HEK293 (cell line): ENCODE measurements around the gene CTNNA2.

ENCODE experiments used
- CTCF ChIA-PET: fragments of 350-600 bp; formaldehyde crosslinking; extraction: SDS; loops from one replicate; lab custom pipeline; 2021; ENCODE audit warnings: antibody characterized with exemption; lab: Yijun Ruan, JAX
- POLR2A ChIA-PET: fragments of 300-600 bp; formaldehyde crosslinking; extraction: SDS; loops from one replicate; lab custom pipeline; 2020; ENCODE audit warnings: antibody characterized with exemption, inconsistent platforms; lab: Yijun Ruan, JAX
- H3K27ac ChIP-seq: fragments of 200-500 bp; sonication (Bioruptor generic); 2 replicates; pipeline ENCODE4 v1.5.1; 2014; ENCODE audit warnings: low read depth, low read length, control low read depth, inconsistent platforms; ENCODE audit errors: extremely low read depth
- H3K36me3 ChIP-seq, 2 experiments: fragments of 200-500 bp in 1 of 2; sonication (Bioruptor generic) in 1 of 2; 1 replicate in 1 of 2; 2 replicates in 1 of 2; pipeline ENCODE4 v1.5.1; 2014 to 2017; ENCODE audit warnings: inconsistent platforms in 2 of 2, low read length in 2 of 2; ENCODE audit not compliant: control insufficient read depth in 2 of 2, insufficient read depth in 1 of 2
- H3K4me1 ChIP-seq: fragments of 200-500 bp; sonication (Bioruptor generic); 2 replicates; pipeline ENCODE4 v1.5.1; 2014; ENCODE audit warnings: mild to moderate bottlenecking, low read length, inconsistent platforms; ENCODE audit not compliant: control insufficient read depth, insufficient read depth
- H3K4me3 ChIP-seq: 2 replicates; pipeline ENCODE4 v1.5.1; 2011; ENCODE audit warnings: low read depth, mild to moderate bottlenecking, control low read depth, low read length, moderate library complexity
- H3K9me3 ChIP-seq: fragments of 200-500 bp; sonication (Bioruptor generic); 2 replicates; pipeline ENCODE4 v1.5.1; 2014; ENCODE audit warnings: low read depth, low read length, inconsistent platforms; ENCODE audit not compliant: control insufficient read depth, insufficient read depth
- TCF7L2 ChIP-seq: IDR thresholded peaks from 2 replicates; pipeline ENCODE4 v1.6.1; 2011; ENCODE audit warnings: low read depth, mild to moderate bottlenecking, inconsistent platforms, low read length, moderate library complexity, borderline replicate concordance
- TRIM28 ChIP-seq: IDR thresholded peaks from 2 replicates; pipeline ENCODE4 v1.6.1; 2011; ENCODE audit warnings: low read length, control low read depth, borderline replicate concordance
- YY2 ChIP-seq: fragments of 450-650 bp; formaldehyde crosslinking; IDR thresholded peaks from 2 replicates; pipeline ENCODE4 v1.5.1; 2016; ENCODE audit warnings: missing biosample characterization, missing genetic modification characterization
- ZBTB11 ChIP-seq: fragments of 450-650 bp; formaldehyde crosslinking; conservative IDR thresholded peaks from 2 replicates; pipeline ENCODE4 v1.5.1; 2016; ENCODE audit warnings: low read depth, missing biosample characterization, missing genetic modification characterization
- ZFP37 ChIP-seq: fragments of 450-650 bp; formaldehyde crosslinking; IDR thresholded peaks from 2 replicates; pipeline ENCODE4 v1.5.1; 2016; ENCODE audit warnings: missing biosample characterization, missing genetic modification characterization
- ZNF140 ChIP-seq: fragments of 450-650 bp; formaldehyde crosslinking; IDR thresholded peaks from 2 replicates; pipeline ENCODE4 v1.5.1; 2016; ENCODE audit warnings: missing biosample characterization, missing genetic modification characterization
- ZNF211 ChIP-seq: fragments of 450-650 bp; formaldehyde crosslinking; IDR thresholded peaks from 2 replicates; pipeline ENCODE4 v1.5.1; 2016; ENCODE audit warnings: low read depth, missing biosample characterization, missing genetic modification characterization
- ZNF449 ChIP-seq: fragments of 450-650 bp; formaldehyde crosslinking; IDR thresholded peaks from 2 replicates; pipeline ENCODE4 v1.5.1; 2017; ENCODE audit warnings: missing biosample characterization, mild to moderate bottlenecking, missing genetic modification characterization, moderate library complexity
- ZNF488 ChIP-seq: fragments of 450-650 bp; formaldehyde crosslinking; IDR thresholded peaks from 2 replicates; pipeline ENCODE4 v1.5.1; 2016; ENCODE audit warnings: missing biosample characterization, missing genetic modification characterization
- ZNF596 ChIP-seq: fragments of 450-650 bp; IDR thresholded peaks from 2 replicates; pipeline ENCODE4 v1.5.0; 2018; ENCODE audit warnings: missing biosample characterization, mild to moderate bottlenecking, missing genetic modification characterization, moderate library complexity
- ZNF707 ChIP-seq: fragments of 450-650 bp; formaldehyde crosslinking; IDR thresholded peaks from 2 replicates; pipeline ENCODE4 v1.5.1; 2016; ENCODE audit warnings: missing biosample characterization, missing genetic modification characterization
- TF ChIP-seq, protein P1 (sequence below): fragments of 450-650 bp; formaldehyde crosslinking; IDR thresholded peaks from 2 replicates; pipeline ENCODE4 v1.5.1; 2016; ENCODE audit warnings: missing biosample characterization, missing genetic modification characterization
- TF ChIP-seq, protein P2 (sequence below): fragments of 450-650 bp; formaldehyde crosslinking; IDR thresholded peaks from 2 replicates; pipeline ENCODE4 v1.5.1; 2016; ENCODE audit warnings: missing biosample characterization, missing genetic modification characterization
- TF ChIP-seq, protein P3 (sequence below): fragments of 450-650 bp; formaldehyde crosslinking; IDR thresholded peaks from 2 replicates; pipeline ENCODE4 v1.5.0; 2017; ENCODE audit warnings: missing biosample characterization, missing genetic modification characterization, borderline replicate concordance

Gene CTNNA2

DNA sequence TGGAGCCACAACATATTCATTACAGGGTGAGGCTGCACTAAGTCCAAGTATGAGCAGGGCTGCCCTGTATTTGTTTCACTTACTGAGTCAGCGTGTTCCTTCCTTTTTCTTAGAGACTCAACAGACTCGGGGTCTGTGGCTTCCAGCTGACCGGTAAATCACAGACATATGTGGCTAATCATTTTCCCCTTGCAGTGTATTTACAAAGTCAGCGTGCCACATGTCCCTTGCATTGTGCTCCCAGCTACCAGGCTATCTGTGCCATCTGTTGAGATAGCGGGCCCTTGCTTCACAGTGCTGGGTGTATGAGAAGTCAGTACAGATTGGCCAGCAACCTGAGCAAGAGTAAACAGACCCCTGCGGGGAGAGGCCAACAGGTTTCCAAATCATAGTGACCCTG, 537.4 kb downstream of the CTNNA2 start:
- POLR2A ChIA-PET = no interaction called here
- Histone ChIP-seq H3K4me1 (no peaks in the 10 kb centered on the region), H3K4me3 (no peak overlapping the region), H3K27ac (no peak overlapping the region), H3K36me3 (no peaks in the 10 kb centered on the region)
- CTCF ChIA-PET = no interaction called here
- TF ChIP-seq, protein P1, sequence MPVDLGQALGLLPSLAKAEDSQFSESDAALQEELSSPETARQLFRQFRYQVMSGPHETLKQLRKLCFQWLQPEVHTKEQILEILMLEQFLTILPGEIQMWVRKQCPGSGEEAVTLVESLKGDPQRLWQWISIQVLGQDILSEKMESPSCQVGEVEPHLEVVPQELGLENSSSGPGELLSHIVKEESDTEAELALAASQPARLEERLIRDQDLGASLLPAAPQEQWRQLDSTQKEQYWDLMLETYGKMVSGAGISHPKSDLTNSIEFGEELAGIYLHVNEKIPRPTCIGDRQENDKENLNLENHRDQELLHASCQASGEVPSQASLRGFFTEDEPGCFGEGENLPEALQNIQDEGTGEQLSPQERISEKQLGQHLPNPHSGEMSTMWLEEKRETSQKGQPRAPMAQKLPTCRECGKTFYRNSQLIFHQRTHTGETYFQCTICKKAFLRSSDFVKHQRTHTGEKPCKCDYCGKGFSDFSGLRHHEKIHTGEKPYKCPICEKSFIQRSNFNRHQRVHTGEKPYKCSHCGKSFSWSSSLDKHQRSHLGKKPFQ (tag by site-specific recombination) = no peak
- TF ChIP-seq ZNF488 (no peak), ZNF140 (no peak), ZFP37 (tag by site-specific recombination) (no peak), ZNF211 (tag by site-specific recombination) (no peak), YY2 (tag by site-specific recombination) (no peak), ZBTB11 (tag by site-specific recombination) (no peak), ZNF707 (no peak), TRIM28 (no peak)
- TF ChIP-seq, protein P2, sequence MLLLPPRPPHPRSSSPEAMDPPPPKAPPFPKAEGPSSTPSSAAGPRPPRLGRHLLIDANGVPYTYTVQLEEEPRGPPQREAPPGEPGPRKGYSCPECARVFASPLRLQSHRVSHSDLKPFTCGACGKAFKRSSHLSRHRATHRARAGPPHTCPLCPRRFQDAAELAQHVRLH (tag by site-specific recombination) = no peak
- TF ChIP-seq, protein P3, sequence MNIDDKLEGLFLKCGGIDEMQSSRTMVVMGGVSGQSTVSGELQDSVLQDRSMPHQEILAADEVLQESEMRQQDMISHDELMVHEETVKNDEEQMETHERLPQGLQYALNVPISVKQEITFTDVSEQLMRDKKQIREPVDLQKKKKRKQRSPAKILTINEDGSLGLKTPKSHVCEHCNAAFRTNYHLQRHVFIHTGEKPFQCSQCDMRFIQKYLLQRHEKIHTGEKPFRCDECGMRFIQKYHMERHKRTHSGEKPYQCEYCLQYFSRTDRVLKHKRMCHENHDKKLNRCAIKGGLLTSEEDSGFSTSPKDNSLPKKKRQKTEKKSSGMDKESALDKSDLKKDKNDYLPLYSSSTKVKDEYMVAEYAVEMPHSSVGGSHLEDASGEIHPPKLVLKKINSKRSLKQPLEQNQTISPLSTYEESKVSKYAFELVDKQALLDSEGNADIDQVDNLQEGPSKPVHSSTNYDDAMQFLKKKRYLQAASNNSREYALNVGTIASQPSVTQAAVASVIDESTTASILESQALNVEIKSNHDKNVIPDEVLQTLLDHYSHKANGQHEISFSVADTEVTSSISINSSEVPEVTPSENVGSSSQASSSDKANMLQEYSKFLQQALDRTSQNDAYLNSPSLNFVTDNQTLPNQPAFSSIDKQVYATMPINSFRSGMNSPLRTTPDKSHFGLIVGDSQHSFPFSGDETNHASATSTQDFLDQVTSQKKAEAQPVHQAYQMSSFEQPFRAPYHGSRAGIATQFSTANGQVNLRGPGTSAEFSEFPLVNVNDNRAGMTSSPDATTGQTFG = no peak
- TF ChIP-seq, all 188 proteins: peak for 0
- no peaks in the 10 kb centered on the region for H3K9me3 ChIP-seq

GRCh38 chr2:80053522-80054345, 540.9 kb downstream of the CTNNA2 start:
- POLR2A ChIA-PET = no interaction called here
- Histone ChIP-seq H3K36me3 (no peaks in the 10 kb centered on the region), H3K4me1 (no peaks in the 10 kb centered on the region), H3K9me3 (no peaks in the 10 kb centered on the region), H3K27ac (no peak overlapping the region), H3K4me3 (no peak overlapping the region)
- CTCF ChIA-PET = no interaction called here
- TF ChIP-seq TCF7L2 (peak; percentile 17; the same call in 1 of the 2 replicates), ZNF596 (tag by site-specific recombination) (no peak), ZNF449 (tag by site-specific recombination) (peak; percentile 78; the same call in 1 of the 2 replicates)
